ENCODE results near the gene CHCHD6. TPM values are rescaled to one million over a fixed set of nuclear protein-coding genes. Genes with fewer than 3 reads are reported as not detected.

The CHCHD6 gene
- total RNA-seq, 2 experiments from 2014 or later: 17.2 to 17.7 TPM

- intact Hi-C loops (cut with micrococcal nuclease): loop anchor here (10.0 kb wide), 1 partner anchor 626 kb away; the partner anchor contains the start of gene KLF15
- CTCF ChIA-PET: interaction anchor here (1.5 to 3.2 kb wide), 2 partner anchors 301 to 567 kb away, joined by 6 to 17 read pairs; no protein-coding TSS in a partner anchor
- Mint-ChIP-seq H3K27me3 (ENCODE audit: low read depth) (peaks cover 3% of the 10 kb centered on the region), H3K27ac (no peak overlapping the region), H3K9me3 (no peaks in the 10 kb centered on the region), H3K4me1 (ENCODE audit: low read depth) (peaks cover 17% of the 10 kb centered on the region), H3K36me3 (ENCODE audit: low read depth) (no peaks in the 10 kb centered on the region), H3K4me3 (no peak overlapping the region)
- DNase-seq: no peak
Measured at GRCh38 chr3:126980266-126980811, 276.3 kb downstream of the CHCHD6 start.

GRCh38 chr3:126982126-126982470, 278.1 kb downstream of the CHCHD6 start:
- H3K27me3 Mint-ChIP-seq (ENCODE audit: low read depth): peaks cover 3% of the 10 kb centered on the region
- H3K4me1 Mint-ChIP-seq (ENCODE audit: low read depth): peaks cover 17% of the 10 kb centered on the region
- intact Hi-C loops (cut with micrococcal nuclease): loop anchor here (1.0 to 10.0 kb wide), 11 partner anchors 71 to 690 kb away; partner anchors contain the start of genes ABTB1, CHCHD6, KLF15 and TPRA1
- H3K36me3 Mint-ChIP-seq (ENCODE audit: low read depth): no peaks in the 10 kb centered on the region
- peak; percentile 81 for DNase-seq
- peak overlapping the region; percentile 82 for H3K27ac Mint-ChIP-seq
- H3K9me3 Mint-ChIP-seq: no peaks in the 10 kb centered on the region
- CTCF ChIA-PET: interaction anchor here (0.6 to 3.2 kb wide), 3 partner anchors 303 to 586 kb away, joined by 3 to 17 read pairs (median 6); no protein-coding TSS in a partner anchor
- H3K4me3 Mint-ChIP-seq: peak overlapping the region; percentile 77

DNA sequence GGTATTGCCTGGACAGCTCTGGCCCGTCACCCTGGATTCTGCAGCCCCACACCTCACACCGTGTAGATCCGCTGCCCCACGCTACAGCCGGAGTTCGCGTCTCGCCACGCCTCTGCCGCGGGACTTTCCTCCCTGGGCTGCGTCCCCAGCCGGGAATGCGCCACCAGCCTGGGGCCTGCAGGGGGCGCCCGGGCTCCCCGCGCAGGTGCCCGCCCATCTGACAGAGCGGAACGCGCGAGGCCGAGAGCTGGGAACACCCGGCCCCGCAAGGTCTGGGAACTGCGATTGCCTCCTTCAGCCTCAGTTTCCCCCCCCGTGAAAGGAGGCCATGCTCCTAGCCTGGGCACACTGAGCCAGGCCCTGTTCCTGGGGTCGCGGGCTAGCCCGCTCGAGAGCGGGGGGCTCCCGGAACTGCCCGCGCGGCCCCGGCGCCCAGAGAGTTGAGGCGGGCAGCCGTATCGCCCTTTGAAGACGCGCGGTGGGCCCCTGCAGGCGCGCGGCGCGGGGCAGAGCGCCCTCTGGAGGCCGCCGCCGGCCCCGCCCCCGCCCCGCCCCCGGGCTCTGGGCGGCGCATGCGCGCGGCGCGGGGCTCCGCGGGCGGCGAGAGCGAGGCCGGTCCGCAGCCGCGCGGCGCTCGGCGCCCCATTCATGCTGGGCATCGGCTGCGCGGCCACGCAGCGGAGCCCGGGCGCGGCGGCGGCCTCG, 278.6 kb downstream of the CHCHD6 start, which contains the start of gene PLXNA1:
Gene PLXNA1, plus strand, starts transcription at position 645 of the 705 bp plus-strand sequence. CDS start 5,479 bp downstream, outside the sequence.
- intact Hi-C loops (cut with micrococcal nuclease): loop anchor here (1.0 to 10.0 kb wide), 11 partner anchors 72 to 690 kb away; partner anchors contain the start of genes ABTB1, CHCHD6, KLF15 and TPRA1
- Mint-ChIP-seq H3K27ac (peak within 1 kb of the TSS; percentile 82), H3K4me1 (ENCODE audit: low read depth) (peaks cover 17% of the 10 kb centered on the region), H3K4me3 (peak within 1 kb of the TSS; percentile 77), H3K9me3 (no peaks in the 10 kb centered on the region), H3K27me3 (ENCODE audit: low read depth) (peaks cover 3% of the 10 kb centered on the region), H3K36me3 (ENCODE audit: low read depth) (no peaks in the 10 kb centered on the region)
- CTCF ChIA-PET: interaction anchor here (0.6 to 3.2 kb wide), 5 partner anchors 219 to 585 kb away, joined by 3 to 17 read pairs (median 3); no protein-coding TSS in a partner anchor
- DNase-seq: peak; percentile 80

GRCh38 chr3:126983276-126983652, 279.2 kb downstream of the CHCHD6 start:
- CTCF ChIA-PET: interaction anchor here (1.0 kb wide), 1 partner anchor 299 kb away, joined by 3 read pairs; no protein-coding TSS in a partner anchor
- Mint-ChIP-seq H3K27ac (no peak overlapping the region), H3K4me1 (ENCODE audit: low read depth) (peaks cover 17% of the 10 kb centered on the region), H3K36me3 (ENCODE audit: low read depth) (no peaks in the 10 kb centered on the region), H3K9me3 (no peaks in the 10 kb centered on the region), H3K27me3 (ENCODE audit: low read depth) (peaks cover 3% of the 10 kb centered on the region), H3K4me3 (no peak overlapping the region)
- DNase-seq: no peak
- intact Hi-C loops (cut with micrococcal nuclease): loop anchor here (2.0 to 10.0 kb wide), 4 partner anchors 72 to 628 kb away; partner anchors contain the start of genes KLF15 and TPRA1

- intact Hi-C loops (cut with micrococcal nuclease): loop anchor here (2.0 to 10.0 kb wide), 4 partner anchors 73 to 629 kb away; partner anchors contain the start of genes KLF15 and TPRA1
- Mint-ChIP-seq H3K27ac (no peak overlapping the region), H3K4me3 (peak overlapping the region; percentile 46), H3K9me3 (no peaks in the 10 kb centered on the region), H3K4me1 (ENCODE audit: low read depth) (peaks cover 17% of the 10 kb centered on the region), H3K36me3 (ENCODE audit: low read depth) (no peaks in the 10 kb centered on the region), H3K27me3 (ENCODE audit: low read depth) (no peaks in the 10 kb centered on the region)
- CTCF ChIA-PET: interaction anchor here (1.0 kb wide), 1 partner anchor 300 kb away, joined by 3 read pairs; no protein-coding TSS in a partner anchor
- peak; percentile 18 for DNase-seq
Measured at GRCh38 chr3:126983653-126984390, 279.8 kb downstream of the CHCHD6 start.

DNA sequence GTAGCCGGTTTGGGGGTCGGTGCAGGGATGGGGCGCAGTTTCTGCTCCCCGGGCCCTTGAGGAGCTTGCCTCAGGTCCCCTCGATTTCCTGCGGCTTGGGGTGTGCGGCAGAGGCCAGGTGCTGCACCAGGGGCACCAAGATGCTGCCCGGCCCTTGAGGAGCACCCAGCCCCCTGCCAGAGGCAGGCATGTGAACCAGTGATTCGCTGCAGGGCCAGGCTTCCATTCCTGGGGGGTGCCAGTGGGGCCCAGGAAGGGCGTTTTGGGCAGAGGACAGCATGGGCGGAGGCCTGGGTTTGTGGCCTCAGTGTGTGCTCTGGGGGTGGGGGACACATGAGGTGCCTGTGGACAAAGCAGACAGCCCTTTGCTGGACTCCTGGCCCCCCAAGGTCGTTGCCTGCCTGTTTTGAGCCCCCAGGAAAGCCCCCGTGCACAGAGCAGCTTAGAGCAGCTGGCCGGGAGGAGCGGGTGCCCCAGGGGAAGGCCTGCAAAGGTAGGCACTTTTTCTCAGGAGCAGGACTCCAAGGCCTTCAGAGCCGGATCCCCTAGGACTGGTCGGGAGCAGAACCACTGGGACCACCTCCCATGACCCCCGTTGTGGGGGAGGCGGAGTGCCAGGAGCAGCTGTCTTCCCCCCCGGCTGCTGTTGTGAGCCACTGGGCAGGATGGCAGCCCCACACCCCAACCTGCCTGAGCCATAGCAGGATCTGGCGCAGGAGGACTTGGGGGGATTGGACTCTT, 280.5 kb downstream of the CHCHD6 start:
- Mint-ChIP-seq H3K4me3 (peak overlapping the region; percentile 46), H3K27ac (no peak overlapping the region), H3K36me3 (ENCODE audit: low read depth) (no peaks in the 10 kb centered on the region), H3K9me3 (no peaks in the 10 kb centered on the region), H3K4me1 (ENCODE audit: low read depth) (peaks cover 12% of the 10 kb centered on the region), H3K27me3 (ENCODE audit: low read depth) (no peaks in the 10 kb centered on the region)
- intact Hi-C loops (cut with micrococcal nuclease): loop anchor here (10.0 kb wide), 1 partner anchor 630 kb away; the partner anchor contains the start of gene KLF15
- no peak for DNase-seq
- CTCF ChIA-PET: interaction anchor here (0.6 to 1.0 kb wide), 2 partner anchors 301 to 560 kb away, joined by 3 read pairs; no protein-coding TSS in a partner anchor

DNA sequence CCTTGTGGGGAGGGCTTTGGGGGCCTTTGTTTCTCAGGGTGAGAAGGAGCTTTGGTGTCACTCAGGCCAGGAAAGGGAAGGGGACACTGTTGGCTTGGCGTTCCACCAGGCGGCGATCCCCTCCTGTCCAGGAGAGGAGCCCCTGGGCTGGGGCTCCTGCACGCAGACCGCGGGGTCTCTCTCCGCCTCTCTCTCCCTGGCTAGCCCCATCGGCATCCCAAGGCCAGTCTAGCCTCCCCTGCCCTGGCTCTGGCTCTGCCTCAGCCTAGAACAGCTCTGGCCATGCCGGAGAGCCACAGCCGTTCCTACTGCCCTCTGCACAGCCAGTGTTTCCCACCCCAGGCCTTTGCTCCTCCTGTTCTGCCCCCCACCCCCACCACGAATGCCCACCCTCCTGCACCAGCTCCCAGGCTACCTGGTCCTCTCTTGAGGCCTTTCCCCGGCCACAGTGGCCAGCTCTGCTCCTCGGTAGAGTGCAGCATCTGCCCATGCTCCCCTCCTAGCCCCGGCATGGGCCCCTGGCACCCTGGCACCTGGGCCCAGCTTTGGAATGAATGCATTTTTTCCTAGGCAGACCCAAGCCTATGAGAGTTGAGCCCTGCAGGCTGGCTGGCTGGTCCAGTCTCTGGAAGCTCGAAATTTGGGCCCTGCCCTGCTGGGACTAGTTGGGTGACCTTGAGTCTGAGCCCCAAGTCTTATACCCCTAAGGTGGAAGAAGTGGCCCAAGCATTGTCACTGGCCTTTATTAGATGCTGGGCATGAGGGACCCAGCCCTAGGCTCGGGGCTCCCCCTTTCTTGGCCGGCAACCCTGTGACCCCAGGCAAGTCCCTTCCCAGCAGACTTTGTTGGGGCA, 281.3 kb downstream of the CHCHD6 start:
- no peaks in the 10 kb centered on the region for H3K27me3 Mint-ChIP-seq (ENCODE audit: low read depth)
- intact Hi-C loops (cut with micrococcal nuclease): loop anchor here (10.0 kb wide), 1 partner anchor 631 kb away; the partner anchor contains the start of gene KLF15
- no peak overlapping the region for H3K4me3 Mint-ChIP-seq
- H3K4me1 Mint-ChIP-seq (ENCODE audit: low read depth): peaks cover 12% of the 10 kb centered on the region
- no peak for DNase-seq
- CTCF ChIA-PET: interaction anchor here (0.6 kb wide), 1 partner anchor 560 kb away, joined by 3 read pairs; no protein-coding TSS in a partner anchor
- no peak overlapping the region for H3K27ac Mint-ChIP-seq
- H3K9me3 Mint-ChIP-seq: no peaks in the 10 kb centered on the region
- H3K36me3 Mint-ChIP-seq (ENCODE audit: low read depth): no peaks in the 10 kb centered on the region

- intact Hi-C loops (cut with micrococcal nuclease): loop anchor here (10.0 kb wide), 1 partner anchor 631 kb away; the partner anchor contains the start of gene KLF15
- Mint-ChIP-seq H3K4me3 (no peak overlapping the region), H3K27me3 (ENCODE audit: low read depth) (no peaks in the 10 kb centered on the region), H3K9me3 (no peaks in the 10 kb centered on the region), H3K27ac (no peak overlapping the region), H3K4me1 (ENCODE audit: low read depth) (peaks cover 12% of the 10 kb centered on the region), H3K36me3 (ENCODE audit: low read depth) (no peaks in the 10 kb centered on the region)
- CTCF ChIA-PET: no interaction called here
- DNase-seq: no peak
Measured at GRCh38 chr3:126986001-126986400, 282.0 kb downstream of the CHCHD6 start.

DNA sequence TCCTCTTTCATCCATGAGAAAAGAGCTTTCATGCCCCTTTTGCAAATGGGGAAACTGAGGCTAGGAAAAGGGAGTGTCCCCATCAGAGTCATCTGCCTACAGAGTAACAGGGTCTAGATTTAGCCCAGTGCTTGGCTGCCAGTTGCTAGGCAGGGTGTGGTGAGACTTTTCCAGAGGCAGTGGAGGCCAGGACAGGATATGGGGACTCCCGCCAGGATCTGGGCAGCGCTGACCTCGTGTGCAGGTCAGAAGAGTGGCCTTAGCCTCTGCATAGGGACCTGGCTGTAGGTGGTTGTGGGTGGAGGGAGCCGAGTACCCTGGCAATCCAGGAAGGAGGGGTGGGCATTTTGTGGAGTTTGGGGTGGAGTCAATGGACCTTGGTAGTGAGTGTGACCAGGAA, 283.1 kb downstream of the CHCHD6 start:
- CTCF ChIA-PET: no interaction called here
- Mint-ChIP-seq H3K4me1 (ENCODE audit: low read depth) (peaks cover 6% of the 10 kb centered on the region), H3K9me3 (no peaks in the 10 kb centered on the region), H3K27me3 (ENCODE audit: low read depth) (no peaks in the 10 kb centered on the region), H3K36me3 (ENCODE audit: low read depth) (no peaks in the 10 kb centered on the region), H3K27ac (no peak overlapping the region), H3K4me3 (no peak overlapping the region)
- DNase-seq: no peak
- intact Hi-C loops (cut with micrococcal nuclease): loop anchor here (10.0 kb wide), 1 partner anchor 632 kb away; the partner anchor contains the start of gene KLF15

DNA sequence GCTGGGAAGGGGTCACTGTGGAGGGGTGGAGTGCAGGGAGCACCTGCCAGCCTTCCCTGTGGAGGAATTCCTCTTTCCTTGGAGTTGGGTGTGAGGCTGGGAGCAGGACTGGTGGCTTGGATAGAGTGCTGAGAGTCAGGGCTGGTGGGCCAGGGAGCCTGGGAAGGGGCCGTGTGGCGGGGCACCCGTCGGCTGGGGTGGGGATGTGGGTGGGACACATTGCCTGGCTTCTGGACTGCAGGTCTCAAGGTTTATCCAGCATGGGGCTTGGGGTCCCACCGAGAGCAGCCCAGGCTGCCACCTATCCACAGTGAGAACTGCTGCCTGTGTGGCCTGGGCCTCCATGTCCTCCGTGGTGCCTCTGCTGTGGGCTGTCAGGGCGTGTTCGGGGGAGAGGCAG, 283.6 kb downstream of the CHCHD6 start:
- Mint-ChIP-seq H3K27me3 (ENCODE audit: low read depth) (no peaks in the 10 kb centered on the region), H3K27ac (no peak overlapping the region), H3K4me3 (no peak overlapping the region), H3K9me3 (no peaks in the 10 kb centered on the region), H3K4me1 (ENCODE audit: low read depth) (peaks cover 3% of the 10 kb centered on the region), H3K36me3 (ENCODE audit: low read depth) (no peaks in the 10 kb centered on the region)
- CTCF ChIA-PET: interaction anchor here (0.8 kb wide), 1 partner anchor 70 kb away, joined by 3 read pairs; no protein-coding TSS in a partner anchor
- intact Hi-C loops (cut with micrococcal nuclease): loop anchor here (10.0 kb wide), 1 partner anchor 633 kb away; the partner anchor contains the start of gene KLF15
- no peak for DNase-seq

Measured in activated naive CD4-positive, alpha-beta T cell treated with anti-CD3 and anti-CD28 coated beads for 36 hours (primary cell).